Activated CD8-positive, alpha-beta memory T cell treated with anti-CD3 and anti-CD28 coated beads, Interleukin-2, amount 50 U/mL, for 1 hour (primary cell): ENCODE measurements around the gene CRKL.

Source experiments
- DNase-seq: peaks from one replicate; pipeline ENCODE4 v3.0.0-alpha.2; 2020; ENCODE audit errors: extremely low read depth

Gene CRKL

DNA sequence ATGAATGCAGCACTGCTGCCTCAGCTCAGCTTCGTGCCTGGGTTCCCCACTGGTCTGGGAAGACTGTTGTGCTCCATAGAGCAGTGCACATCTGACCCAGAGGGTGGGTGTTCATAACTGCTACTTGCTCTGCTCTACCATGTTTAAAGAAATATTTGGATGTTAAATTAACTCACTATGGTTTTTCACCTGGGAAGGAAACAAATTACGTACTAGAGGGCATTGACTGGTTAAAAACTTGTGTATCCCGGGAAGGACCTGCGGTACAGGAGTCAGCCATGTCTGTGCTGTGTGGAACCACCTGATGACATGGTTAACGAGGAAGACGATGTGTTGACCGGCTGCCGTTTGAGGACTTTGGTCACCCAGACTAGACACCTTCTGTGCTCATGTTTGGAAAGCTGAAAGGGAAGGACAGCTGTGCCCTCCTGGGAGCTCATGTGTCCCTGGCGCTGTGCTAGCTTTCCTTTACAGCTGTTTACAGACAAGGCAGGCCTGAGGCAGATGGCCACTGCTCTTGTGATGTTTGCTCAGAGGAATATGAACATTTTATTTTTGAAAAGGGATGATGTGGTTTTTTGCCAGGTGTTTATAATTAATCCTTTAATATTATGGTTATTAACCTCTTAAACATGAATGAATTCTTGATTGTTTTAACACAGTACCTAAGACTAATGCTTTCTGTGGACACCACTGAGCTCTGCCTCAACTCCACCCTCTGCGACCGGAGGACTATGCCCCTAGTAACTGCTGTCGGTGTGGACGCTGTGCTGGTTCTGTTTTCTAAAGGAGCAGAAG is 35.5 kb downstream of the CRKL start:
- no peak for DNase-seq

DNA sequence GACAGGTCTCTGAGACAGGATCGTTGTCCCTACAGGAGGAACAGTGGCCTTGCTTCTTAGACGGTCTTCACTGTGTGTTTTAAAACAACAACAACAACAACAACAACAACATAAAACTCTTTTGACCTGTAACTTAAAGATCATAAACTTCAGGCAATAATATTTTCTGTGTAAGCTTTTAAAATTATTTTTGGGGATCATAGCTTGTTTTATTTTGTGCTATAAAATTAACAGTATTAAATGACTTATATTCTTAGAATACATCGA is 36.1 kb downstream of the CRKL start:
- DNase-seq, result no peak

DNA sequence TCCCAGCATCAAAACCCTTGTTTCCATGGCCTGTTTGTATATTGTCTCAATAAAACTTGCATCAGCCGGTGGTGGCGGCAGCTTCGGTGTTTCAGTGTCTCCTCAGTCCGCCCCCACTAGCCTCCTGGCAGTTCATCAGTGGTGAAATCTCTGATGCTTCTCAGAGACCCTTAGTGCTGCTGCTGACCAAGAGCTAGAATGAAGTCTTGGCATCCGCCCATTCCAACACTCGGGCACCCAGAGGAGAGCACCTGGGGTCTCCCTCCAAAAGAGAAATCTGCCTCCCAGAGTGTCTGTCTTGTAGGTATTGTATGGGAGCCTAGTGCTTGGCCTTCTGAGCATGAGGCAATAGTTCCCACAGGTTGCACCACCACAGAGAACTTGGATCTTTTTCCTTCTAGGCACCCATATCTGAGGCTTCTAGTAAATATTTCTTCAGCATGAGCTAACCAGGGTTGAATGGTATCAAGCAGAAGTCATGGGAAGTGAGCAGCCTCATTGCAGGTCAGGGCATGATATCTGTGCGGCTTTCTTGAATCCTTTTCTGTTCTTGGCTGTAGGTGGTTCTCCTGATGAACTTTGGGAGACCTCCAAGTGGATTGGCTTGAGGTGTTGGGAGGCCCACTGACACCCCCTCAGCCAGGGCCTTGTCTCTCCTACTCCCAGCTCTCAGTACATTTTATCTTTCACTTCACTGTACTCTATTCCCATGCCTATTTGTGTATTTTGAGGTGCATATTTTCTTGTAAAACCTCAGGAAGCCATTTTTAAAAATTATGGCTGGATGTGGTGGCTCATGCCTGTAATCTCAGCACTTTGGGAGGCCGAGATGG is 36.7 kb downstream of the CRKL start:
- no peak for DNase-seq

DNA sequence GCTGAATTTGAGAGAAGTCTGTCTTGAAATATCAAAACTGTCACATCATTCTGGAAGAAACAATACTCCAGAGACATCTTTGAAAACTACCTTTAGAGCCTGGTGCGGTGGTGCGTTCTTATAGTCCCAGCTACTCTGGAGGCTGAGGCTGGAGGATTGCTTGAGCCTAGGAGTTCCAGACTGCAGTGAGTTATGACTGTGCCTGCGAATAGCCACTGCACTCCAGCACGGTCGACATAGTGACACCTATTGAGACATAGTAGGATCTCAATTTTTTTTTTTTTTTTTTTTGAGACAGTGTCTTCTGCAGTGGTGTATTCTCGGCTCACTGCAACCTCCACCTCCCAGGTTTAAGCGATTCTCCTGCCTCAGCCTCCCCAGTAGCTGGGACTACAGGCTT is 38.3 kb downstream of the CRKL start:
- DNase-seq, result no peak

DNA sequence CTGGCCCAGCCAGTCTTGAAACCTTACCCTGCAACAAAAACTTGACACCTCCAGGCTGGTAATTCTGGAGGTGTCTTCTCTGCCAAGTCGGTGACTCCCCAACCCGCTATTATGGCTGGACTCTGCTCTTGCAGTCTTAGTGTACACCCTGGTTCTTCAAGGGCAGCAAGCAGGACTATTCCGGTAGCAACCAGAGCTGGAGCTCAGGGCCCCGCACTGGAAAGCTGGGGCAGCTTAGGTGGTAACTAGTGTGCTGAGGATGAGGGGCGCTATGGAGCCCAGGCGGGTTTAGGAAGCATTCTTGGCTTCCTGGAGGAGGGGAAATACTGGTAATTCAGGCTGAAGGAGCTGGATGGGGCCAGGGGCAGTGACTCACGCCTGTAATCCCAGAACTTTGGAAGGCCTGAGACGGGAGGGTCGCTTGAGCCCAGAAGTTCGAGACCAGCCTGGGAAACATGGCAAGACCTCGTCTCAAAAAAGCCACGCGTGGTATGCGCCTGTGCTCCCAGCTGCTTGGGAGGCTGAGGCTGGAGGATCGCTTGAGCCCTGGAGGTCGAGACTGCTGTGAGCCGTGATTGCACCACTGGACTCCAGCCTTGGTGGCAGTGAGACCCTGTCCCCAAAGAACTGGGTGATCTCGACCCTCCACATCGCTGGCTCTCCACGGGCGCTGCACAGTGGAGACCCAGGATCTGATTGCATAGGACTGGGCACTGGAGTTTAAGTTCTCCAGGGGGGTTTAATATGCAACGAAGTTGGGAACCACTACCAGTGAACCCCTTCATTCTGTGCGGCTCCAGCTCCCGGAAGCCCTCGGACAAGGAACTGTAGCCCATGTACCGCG is 39.3 kb downstream of the CRKL start:
- no peak for DNase-seq

DNA sequence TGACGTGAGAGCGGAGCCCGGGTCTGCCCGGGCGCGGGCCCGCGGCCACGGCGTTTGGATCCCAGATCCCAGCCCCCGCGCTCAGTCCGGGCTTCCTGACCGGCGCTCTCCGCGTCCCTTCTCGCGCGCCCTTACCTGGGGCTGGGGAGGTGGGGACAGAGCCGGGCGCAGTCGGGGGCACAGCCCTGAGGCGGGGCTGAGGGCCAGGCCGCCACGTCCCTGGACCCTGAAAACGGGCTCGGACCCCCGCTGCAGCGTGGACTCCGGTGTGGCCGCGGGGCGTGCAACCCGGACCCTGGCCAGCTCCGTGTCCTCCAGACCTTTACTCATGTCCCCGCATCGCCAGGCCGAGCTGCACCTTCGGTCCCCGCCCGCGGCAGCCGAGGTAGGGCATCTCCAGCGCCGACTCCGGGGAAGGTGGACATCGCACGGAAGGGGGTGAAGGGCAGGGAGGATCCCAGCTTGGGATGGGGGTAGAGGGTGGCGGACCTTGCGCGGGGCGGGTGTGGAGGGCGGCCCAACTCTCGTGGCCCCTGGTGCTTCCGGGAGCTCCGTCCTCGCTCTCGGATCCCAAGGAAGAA is 40.0 kb downstream of the CRKL start:
- no peak for DNase-seq

DNA sequence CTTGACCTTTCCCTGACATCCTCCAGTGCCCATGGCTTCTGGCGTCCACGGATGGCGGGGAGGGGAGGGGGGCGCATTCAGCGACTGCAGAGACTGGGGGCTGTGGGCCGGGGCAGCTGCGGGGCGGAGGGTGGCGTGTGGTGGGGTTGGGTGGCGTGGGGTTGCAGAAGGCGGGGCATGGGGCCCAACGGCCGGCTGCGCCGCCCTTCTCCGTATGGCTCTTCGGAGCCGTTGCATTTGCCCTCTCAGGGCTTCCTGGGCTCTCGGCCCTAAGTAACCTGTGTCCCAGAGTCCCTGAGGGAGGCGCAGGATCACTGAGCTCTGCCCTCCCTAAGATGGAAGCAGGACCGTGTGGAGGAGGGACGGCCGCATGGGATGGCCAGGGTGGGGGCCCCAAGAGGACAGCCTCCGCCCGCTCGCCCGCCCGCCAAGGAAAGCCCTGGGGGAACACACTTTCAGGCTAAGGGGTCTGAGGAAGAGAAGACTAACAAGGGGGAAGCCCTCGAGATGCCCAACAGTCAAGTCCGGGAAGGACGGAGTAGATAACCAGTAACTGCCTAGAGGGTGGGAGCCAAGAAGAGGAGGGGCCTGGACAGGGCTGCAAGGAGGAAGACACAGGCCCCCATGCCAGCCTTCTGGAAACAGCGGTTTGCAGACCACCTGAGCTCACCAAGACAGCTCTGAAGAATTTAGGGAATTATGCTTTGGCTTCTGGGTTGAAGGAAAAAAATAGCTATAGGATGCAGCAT is 40.6 kb downstream of the CRKL start:
- no peak for DNase-seq

DNA sequence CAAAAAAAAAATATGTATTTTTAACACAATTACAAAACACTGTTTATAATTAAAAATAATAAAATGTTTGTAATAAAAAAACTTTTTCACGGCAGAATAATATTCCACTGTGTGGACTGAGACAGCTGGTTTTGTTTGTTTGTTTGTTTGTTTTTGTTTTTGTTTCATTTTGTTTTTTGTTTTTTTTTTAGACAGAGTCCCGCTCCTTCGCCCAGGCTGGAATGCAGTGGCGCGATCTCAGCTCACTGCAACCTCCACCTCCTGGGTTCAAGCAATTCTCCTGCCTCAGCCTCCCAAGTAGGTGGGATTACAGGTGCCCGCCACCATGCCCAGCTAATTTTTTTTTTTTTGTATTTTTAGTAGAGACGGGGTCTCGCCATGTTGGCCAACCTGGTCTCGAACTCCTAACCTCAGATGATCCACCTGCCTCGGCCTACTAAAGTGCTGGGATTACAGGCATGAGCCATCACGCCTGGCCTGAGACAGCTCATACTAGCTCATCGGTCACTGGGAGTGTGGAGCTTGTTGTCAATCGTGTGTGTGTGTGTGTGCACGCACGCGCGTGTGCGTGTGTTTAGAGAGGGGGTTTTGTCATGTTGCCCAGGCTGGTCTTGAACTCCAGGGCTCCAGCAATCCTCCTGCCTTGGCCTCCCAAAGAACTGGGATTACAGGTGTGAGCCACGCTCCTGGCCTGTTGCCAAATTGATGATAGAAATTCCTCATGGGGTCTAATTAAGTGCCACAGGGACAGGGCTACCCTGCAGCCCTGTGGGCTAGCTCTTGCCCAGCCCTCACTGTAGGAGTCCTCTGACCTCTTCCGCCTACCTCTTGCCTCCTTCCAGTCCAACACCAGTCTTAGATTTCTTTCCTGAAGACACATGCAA is 42.6 kb downstream of the CRKL start:
- DNase-seq, result no peak

DNA sequence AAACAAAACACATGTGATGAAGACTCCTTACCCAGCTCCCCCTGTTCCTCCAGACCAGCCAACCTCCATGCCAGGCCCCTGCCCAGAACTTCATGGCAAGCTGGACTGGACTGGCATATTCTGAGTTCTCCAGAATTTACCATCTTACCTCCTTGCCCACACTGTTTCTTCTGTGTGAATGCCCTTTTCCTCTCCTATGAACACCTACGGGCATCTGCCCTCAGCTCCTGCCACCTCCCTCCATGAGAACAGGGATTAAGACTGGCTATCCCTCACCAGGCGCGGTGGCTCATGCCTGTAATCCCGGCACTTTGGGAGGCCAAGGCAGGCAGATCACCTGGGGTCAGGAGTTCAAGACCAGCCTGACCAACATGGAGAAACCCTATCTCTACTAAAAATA is 43.4 kb downstream of the CRKL start:
- no peak for DNase-seq

DNA sequence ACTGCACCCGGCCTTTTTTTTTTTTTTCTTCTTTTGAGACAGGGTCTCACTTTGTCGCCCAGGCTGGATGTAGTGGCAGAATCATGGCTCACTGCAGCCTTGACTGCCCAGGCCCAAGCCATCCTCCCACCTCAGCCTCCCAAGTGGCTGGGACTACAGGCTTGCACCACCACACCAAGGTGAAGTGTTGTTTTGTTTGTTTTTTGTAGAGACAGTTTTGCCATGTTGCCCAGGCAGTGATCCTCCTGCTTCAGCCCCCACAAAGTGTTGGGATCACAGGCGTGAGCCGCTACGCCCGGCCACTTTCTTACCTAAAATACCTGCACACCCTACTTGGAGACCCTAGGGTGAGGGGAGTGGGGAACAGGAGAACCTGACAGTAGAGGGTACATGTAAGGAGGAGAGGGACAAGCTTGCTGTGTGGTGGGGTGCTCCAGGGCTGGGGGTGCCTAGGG is 45.3 kb downstream of the CRKL start:
- DNase-seq, result no peak

DNA sequence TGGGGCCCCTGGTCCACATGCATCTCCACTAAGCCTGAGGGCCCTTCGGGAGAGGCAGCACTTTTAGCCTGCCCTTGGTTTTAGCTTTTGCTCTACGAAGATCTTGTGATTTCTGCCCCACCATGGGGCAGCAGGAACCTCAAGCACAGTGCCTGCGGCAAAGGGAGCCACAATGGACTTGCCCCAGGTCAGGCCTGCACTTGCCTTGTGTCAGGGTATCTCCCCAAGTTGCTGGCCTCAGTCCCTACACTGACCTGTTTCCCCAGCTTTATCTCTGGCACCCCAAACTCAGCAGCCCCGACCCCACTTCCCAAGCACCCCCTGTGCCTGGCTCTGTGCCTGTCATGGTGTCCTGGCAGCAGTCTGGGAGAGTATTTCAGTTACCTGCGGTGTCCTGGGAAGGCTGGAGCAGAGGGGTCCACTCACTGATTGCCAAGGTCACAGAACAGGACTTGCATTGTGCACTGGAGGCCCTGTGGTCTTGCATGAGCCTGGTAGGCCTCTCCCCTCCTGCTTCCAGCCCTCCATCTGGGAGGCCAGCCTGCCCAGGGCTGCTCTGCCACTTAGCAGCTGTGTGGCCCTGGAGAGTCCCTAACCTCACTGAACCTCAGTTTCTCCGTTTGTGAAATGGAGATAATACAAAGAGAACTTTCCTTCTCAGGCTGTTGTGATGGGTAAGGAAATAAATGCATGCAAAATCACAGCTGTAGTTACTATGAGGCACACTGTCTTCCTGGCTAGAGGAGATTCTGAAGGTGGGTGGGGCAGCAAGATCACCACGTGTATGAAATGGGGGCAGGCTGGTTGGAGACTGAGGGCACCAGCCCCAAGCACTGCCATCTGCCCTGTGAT is 46.2 kb downstream of the CRKL start:
- DNase-seq, result no peak

DNA sequence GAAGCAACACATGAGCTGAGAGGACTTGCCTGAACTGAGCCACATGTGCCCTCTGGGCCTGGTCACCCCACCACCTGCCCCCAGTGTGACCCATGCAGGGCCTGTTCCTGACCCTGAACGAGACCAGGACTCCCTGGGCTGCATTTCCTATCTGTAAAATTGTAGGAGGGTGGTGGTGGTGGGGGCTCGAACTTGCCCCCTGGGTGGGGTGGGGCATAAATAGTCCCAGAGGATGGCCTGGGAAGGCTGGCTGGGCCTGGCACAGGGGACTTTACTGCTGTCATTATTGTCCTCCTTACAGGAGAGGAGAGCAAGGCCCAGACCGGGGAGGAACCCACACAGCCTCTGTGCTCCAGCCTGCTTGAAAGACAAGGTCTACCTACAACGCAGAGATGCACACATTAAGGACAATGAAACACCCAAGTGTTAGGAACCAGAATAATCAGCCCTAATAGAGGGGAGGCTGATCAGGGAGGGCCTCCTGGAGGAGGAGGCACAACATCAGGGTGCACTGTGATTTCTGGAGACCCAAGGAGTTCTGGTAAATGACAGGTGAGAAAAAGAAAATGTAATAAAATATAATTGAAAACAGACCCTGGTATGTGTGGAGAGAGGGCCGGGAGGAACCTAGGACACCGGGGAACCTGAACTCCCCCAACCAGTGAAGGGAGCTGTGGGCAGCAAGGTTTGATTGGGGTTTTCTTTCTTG is 47.0 kb downstream of the CRKL start:
- no peak for DNase-seq

DNA sequence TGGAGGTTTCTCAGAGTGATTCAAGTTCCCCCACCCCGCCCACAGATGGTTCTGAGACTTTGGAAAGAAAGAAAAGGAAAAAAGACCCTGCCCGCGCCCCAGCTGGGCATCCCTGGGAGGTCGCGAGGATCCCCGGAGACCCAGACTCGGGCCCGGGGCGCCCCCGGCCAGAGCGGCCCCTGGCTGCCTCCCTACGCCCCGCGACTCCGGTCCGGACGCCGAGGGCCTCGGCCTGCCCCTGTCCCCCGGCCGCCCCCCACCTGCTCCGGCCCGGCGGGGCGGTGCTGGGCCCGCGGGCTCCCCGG is 47.5 kb downstream of the CRKL start:
- DNase-seq, result no peak

DNA sequence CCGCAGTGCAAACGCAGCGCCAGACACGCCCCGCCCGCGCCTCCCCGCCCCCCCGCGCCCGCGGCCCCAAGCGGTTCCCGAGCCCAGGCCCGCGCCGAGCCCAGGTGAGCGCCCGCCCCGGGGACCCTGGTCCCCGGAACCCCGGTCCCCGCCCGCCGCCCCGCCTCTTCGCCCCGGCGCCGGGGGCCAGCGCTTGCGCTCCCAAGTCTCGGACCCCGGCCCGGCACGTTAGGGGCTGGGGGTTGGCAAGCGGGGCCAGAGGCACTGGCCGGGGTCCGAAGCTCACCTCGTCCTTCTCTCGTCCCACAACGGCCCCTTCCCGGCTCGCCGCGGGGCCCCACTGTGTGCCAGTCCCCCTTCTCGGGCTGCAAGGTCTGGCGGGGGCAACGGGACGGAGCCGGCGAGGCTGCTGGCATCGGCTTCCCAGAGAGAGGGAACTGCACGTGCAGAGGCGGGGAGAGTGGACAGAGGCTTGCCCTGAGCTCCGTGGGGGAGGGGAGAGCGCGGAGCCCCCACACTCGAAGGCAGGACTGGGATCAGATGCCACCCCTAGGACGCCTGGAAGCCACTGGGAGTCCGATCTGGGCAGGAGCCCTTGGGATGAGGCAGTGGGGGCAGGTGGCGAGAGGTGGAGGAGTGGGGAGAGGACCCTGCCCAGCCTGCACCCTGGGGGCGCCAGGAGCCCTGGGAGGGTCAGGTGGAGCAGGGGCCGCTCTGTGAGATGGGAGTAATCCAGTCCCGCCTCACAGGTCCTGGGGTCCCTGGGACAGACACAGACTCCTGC is 48.1 kb downstream of the CRKL start:
- DNase-seq, result no peak

DNA sequence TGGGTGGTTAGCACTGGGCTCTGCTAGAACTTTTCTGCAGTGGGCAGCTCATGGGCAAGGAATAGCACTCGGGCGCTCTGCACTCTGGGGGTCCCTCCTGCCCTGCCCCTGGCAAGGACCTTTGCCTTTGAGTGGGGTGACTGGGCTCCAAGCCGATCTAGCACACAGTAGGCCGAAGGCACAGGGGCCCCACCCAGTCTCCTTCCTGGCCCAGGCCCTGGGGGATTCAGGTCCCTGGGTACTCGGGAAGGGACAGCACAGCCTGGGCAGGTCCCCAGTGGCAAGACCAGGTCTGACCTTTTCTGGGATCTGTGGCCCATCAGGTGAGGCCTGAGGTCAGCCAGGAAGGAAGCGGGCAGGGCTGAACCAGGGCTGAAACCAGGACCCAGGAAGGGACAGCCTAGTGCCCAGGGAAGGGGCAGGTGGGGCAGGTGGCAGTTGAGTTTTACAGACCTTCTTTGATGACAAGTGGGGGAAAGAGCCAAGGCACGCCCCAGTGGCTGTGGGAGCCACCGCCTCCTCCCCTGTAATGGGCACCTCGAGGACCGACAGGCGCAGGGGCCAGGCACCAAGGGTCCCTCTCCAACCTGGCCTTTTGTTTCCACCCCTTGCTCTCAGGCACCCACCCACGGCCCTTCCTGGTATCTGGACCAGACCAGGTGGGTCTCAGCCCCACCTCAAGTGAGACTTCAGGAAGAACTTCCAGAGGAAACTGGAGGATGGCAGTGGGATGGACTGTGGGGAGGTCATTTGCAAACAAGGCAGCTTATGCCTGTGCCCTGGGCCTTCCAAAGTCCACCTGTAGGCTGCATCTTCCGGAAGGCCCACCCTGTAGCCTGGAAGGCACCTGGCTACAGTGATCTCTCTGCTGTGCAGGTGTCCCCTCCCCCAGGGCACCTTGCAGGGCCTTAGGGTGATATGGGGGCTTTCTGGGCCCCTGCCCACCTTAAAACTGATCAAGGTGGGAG is 49.0 kb downstream of the CRKL start:
- DNase-seq, result no peak

DNA sequence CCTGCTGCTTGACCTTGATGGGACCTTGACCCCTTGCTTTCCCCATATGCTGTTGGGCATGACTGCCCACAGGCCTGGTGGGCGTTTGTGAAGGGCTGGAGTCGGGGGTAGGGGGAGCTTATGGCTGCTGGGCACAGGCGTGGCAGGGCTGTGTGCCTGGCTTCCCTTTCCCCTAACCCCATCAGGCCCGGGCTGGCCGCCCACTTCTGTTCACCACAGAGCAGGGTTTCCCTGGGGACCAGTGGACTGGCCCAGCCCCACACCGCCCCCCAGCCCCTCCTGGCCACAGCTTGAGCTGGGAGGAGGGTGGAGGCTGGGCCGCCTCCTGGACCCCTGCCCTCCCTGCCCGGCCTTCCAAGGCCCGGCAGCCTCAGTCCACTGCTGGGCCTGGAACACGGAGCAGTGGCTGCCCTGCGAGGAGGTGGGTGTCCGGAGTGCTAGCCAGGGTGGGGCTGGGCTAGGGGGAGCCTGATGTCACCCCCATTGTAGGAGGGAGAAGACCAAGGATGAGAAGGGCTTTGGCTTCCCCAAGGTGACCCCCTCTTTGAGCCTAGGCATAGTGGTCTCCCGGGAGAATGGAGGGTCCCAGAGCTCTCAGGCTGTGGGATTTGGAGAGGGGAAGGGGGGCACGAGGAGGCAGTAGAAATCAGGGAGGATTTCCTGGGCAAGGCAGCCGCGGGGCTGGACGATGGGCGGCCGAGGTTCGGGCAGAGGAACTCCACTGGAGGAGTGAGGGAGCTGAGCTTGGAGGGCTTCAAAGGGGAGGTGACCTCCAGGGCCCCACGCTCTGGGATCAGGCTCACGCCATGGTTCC is 49.9 kb downstream of the CRKL start, which contains the start of gene AIFM3:
Gene AIFM3, plus strand, starts transcription at position 373 of the 814 bp plus-strand sequence. CDS start 690 bp downstream, outside the sequence.
- DNase-seq, result no peak
